ENCODE data around the gene LBR. TPM values are rescaled to one million over a fixed set of nuclear protein-coding genes. Genes with fewer than 3 reads are reported as not detected.

Gene LBR
- total RNA-seq, 2 donors from 2014 or later, result 10.5 to 15.3 TPM

DNA sequence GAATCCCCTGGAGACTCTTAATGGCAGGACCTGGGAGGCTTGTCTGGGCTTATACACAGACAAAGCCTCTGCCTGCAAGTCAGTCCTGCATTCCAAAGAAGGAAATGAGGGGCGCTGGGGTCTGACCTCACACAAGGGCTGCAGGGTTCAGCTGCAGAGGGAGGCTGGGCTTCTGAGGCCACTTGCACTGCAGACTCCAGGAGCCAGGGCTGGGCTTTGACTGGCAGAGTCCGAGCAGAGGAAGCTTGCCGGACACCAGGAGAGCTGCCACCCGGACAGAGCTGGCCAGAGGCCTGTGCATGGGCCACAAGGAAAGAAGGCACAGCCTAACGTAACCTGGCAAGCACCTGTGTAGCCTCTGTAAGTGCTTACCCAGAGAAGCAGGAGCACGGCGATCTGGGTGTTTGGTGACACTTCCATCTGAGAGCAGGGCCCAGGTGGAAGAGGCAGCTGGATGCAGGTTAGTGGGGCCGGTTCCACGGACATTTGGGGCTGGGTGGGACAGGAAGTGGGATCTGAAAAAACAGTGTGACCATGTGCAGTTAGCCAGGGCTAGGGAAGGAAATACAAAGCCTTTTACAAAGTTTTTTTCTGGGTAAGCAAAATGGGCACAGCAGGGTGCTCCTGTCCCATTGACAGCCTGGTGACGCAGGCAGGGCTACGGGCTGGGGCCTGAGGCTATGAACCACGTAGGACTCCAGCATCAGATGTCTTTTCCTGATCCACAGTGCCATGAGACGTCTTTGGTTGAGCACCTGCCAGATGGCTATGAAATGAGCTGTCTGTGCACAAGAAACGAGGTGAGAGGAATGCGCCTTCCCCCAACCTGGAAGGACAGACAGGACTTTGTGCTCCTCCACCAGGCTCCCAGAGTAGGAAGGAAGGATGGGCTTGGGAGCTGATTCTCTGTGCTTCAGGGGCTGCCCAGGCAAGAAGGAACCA is 37.3 kb upstream of the LBR start:
- H3K4me1 ChIP-seq, result peaks cover 0 to 44% of the 10 kb centered on the region in 2 donors
- no peaks in the 10 kb centered on the region for H3K9me3 ChIP-seq
- no peaks in the 10 kb centered on the region for H3K36me3 ChIP-seq
- H3K27me3 ChIP-seq, result no peaks in the 10 kb centered on the region
- no peak overlapping the region for H3K4me3 ChIP-seq
- TF ChIP-seq, protein P1, sequence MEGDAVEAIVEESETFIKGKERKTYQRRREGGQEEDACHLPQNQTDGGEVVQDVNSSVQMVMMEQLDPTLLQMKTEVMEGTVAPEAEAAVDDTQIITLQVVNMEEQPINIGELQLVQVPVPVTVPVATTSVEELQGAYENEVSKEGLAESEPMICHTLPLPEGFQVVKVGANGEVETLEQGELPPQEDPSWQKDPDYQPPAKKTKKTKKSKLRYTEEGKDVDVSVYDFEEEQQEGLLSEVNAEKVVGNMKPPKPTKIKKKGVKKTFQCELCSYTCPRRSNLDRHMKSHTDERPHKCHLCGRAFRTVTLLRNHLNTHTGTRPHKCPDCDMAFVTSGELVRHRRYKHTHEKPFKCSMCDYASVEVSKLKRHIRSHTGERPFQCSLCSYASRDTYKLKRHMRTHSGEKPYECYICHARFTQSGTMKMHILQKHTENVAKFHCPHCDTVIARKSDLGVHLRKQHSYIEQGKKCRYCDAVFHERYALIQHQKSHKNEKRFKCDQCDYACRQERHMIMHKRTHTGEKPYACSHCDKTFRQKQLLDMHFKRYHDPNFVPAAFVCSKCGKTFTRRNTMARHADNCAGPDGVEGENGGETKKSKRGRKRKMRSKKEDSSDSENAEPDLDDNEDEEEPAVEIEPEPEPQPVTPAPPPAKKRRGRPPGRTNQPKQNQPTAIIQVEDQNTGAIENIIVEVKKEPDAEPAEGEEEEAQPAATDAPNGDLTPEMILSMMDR (IDR thresholded peaks at IDR 0.05), result no peak
- no peak overlapping the region for H3K27ac ChIP-seq
- no peak for DNase-seq (ENCODE audit: low spot score)

- Histone ChIP-seq H3K9me3 (no peaks in the 10 kb centered on the region), H3K4me1 (peaks cover 0 to 40% of the 10 kb centered on the region in 2 donors), H3K4me3 (no peak overlapping the region), H3K27me3 (no peaks in the 10 kb centered on the region), H3K27ac (no peak overlapping the region), H3K36me3 (no peaks in the 10 kb centered on the region)
- DNase-seq (ENCODE audit: low spot score), result no peak
- TF ChIP-seq, protein P1 (IDR thresholded peaks at IDR 0.05), result no peak
These were observed 35.1 kb upstream of the LBR start for GRCh38 chr1:225462714-225463574.

GRCh38 chr1:225462429-225462713 is 34.5 kb upstream of the LBR start:
- Histone ChIP-seq H3K4me3 (no peak overlapping the region), H3K9me3 (no peaks in the 10 kb centered on the region), H3K27me3 (no peaks in the 10 kb centered on the region), H3K27ac (no peak overlapping the region), H3K36me3 (no peaks in the 10 kb centered on the region), H3K4me1 (peaks cover 0 to 36% of the 10 kb centered on the region in 2 donors)
- DNase-seq (ENCODE audit: low spot score), result no peak
- TF ChIP-seq, protein P1 (IDR thresholded peaks at IDR 0.05), result no peak

DNA sequence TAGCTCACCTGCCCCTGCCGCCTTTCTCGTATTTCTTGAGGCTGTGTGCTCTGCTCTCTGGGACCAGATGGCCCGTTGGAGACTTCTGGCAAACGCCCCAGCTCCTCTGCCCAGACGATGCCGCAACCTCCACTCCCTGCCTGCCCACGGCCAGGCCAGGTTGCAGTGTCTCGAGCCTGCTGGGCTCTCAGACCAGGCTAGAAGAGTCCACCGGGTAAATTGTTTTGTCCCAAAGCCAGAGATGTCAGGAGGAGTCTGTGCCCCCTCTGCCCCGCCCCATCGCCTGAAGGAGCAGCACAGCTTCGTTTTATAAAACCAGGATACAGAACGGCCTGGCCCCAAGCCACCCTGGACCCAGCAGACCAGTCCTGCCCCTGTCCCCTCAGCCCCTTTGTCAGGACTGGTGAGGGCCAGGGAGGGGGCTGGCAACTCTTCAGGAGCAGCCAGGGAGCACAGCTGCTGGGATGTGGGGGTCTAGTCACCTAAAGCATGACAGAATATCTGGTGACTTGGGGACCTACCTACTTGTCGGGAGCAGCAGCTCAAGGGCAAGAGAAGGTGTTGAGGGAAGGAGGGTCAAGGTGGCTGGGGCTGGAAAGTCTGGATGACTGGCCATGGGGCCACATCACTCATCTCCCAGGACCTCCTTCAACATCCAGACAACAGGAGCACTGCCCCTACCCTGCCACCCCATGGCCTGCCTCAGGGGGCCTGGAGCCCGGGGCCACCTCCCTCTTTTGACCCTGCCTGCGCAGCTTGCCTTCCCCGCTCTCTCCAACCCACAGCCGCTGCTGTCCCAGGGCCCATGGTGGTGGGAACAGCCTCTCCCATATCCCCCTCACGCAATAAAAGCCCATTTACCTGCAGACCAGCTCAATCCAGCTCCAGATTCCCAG is 33.9 kb upstream of the LBR start:
- Histone ChIP-seq H3K27ac (no peak overlapping the region), H3K9me3 (no peaks in the 10 kb centered on the region), H3K4me3 (no peak overlapping the region), H3K4me1 (peaks cover 0 to 33% of the 10 kb centered on the region in 2 donors), H3K36me3 (no peaks in the 10 kb centered on the region), H3K27me3 (no peaks in the 10 kb centered on the region)
- DNase-seq (ENCODE audit: low spot score), result no peak
- TF ChIP-seq, protein P1 (IDR thresholded peaks at IDR 0.05), result no peak

GRCh38 chr1:225460737-225461532 is 33.1 kb upstream of the LBR start:
- TF ChIP-seq, protein P1 (IDR thresholded peaks at IDR 0.05), result no peak

More at GRCh38 chr1:225460737-225461532, 33.1 kb upstream of the LBR start:
- Histone ChIP-seq H3K4me3 (no peak overlapping the region), H3K4me1 (peaks cover 0 to 33% of the 10 kb centered on the region in 2 donors), H3K9me3 (no peaks in the 10 kb centered on the region), H3K27ac (no peak overlapping the region), H3K27me3 (no peaks in the 10 kb centered on the region), H3K36me3 (no peaks in the 10 kb centered on the region)
- no peak for DNase-seq (ENCODE audit: low spot score)

All from right atrium auricular region (tissue), 2 donors.